ENCODE measurements around the gene ASCL5.

ASCL5 gene

DNA sequence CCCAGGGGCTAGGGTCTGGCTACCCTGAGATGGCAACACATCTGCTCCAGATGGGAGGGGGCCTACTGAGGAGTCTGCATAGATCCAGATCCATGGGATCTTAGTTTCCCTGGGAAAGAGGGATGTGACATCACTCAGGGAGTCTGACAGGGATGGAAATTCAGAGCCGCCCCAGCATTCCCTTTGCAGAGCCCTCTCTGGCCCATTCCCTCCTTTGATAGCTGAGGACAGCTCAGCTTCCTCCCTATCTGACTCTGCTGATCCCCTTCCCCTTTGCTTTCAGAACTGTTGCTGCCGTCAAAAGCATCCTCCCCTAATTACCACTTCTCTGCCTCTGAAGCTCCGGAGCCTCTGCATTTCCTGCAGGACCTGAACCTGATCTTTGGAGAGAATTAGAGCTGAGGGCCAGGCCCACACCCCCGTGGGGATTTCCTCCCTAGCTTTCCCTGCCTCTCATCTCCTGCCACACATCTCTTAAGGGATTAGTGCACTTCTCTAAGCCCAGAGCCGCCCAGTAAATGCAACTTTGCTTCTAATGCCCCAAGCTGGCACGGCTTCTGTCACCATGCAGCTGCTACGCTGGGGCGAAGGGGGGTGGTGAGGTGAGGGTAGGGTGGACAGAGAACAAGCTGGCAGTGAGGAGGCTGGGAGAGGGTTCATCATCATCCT, 9.5 kb upstream of the ASCL5 start:
- no peak for DNase-seq (ENCODE audit: low spot score)

DNA sequence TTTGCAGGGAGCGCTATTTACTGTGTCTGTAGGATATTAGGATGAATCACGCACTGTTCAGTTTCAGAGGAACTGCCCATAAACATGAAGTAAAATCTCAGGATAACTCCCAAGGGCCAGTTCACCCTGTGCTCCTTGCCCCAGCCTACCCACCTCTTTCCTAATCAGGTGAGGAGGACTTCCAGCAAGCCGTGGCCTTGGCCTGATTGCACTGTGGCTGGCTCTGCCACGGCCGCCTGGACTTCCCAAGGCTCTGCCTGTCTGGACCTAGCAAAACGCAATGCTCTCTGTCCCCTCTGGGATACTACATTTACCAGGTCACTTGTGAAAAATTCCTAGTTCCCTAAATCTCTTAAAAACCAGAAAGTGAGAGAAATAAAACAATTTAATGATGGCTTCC, 7.4 kb upstream of the ASCL5 start:
- no peak for DNase-seq (ENCODE audit: low spot score)

DNA sequence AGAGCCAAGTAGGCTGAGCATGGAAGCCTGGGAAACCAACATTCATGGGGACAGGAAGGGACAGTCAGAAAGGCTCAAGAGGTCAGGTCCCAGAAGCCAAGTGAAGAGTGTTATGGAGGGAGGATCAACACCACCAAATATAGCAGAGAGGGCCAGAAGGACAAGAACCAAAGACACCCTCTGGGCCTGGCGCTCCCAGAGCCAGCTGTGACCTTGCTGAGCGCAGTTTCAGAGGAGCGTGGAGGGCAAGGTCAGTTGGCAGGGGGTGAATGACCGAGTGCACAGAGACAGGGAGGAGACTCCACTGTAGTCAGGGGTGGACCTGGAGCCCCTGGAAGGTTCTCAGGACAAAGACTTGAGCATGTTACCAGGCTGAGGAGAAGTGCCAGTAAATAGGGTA, 4.4 kb upstream of the ASCL5 start:
- no peak for DNase-seq (ENCODE audit: low spot score)

DNA sequence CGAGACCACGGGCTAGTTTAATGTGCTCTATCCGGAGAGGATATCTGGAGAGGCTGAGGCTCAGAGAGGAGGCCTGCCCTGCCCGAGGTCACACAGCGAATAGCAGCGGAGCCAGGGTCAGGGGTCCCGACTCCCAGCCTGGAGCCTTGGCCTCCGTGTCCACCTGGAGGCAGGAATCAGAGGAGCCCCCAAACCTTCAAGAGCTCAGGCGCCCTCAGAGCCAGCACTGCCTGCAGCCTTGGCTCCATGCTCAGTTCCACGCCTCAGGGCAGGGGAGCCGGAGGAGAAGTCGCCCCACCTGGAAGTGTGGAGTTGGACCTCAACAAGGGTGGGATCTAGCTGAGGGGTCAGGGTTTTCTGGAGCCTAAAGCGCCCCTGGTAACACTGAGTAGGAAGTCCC, 2.0 kb upstream of the ASCL5 start:
- DNase-seq (ENCODE audit: low spot score), result no peak

DNA sequence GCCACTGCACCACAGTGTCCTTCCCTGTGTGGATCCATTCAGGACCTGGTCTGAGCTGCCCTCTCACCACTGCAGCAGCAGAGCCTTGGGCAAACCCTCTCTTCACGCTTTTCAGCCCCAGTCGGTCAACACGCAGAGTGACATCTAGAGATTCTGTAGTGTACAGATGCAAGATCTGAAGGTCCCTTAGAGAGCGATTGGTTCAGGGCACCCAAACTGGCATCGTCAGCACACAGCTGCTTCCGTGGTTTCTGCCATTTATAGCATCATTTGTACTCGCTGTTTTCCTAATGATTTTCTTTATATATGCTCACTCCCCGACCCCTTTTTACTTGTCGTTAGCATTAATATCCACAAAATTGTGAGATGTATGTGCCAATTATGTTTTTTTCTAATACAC, 1.5 kb upstream of the ASCL5 start:
- no peak for DNase-seq (ENCODE audit: low spot score)

DNA sequence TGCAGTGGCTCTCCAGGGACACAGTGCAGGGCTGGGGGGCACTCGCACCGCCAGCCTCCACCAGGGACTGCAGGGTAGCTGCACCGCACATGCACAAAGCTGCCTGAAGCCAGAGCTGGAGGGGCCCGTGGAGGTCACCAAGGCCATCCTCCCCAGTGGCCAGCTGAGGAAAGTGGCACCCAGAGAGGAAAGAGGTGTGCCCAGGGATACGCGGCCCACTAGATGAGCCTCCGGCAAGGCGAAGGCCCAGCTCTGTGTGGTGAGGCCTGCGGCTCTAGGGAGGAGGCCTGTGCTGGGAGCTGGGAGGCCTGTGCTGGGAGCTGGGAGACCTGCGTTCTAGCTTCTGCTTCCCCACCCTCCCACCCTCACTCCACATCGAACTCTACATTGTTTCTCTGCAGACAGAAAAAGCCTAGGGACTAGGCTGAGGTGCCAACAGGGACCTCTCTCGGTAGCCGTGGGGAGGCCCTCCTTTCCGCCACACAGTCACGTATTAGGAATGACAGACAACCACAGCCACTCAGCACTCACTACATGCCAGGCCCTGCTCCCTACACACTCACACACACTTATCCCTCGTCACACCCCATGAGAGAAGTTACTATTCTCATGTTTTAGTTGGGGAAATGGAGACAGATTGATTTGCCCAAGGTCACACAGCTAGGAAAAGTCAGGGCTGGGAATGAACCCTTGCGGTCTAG, 921 bp upstream of the ASCL5 start:
- DNase-seq (ENCODE audit: low spot score), result no peak

DNA sequence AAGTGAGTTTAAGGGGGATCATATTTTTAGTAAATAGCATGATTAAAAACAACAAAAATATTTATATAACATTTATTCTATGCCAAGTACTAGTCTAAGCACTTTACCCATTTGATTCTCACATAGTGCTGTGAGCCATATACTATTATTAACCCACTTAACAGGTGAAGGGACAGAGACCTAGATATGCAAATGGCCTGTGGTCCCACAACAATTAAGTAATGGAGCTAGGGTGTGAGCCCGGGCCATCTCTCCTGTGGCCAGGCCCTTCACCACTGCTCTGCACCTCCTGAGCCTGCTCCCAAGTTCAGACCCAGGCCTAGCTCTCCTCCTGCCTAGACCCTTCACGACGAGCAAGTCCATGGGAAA, 537 bp downstream of the ASCL5 start:
- DNase-seq (ENCODE audit: low spot score), result no peak

DNA sequence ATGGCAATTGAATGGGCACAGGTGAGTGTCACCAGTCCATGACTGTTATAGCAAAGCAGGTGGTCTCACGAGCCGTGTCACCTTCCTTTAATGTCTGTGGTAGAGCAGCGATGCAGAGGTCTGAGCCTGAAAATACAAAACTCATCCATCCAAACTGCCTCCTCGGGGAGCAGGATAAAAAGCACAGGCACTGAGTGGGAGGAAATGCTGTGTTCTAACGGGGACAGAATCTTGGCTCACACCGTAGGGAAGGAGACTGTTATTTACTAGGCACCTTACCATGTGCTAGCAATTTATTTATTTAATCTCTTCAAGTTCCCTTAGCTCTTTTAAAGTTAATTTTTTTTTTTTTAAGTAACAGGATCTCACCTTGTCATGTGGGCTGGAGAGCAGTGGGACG, 1.2 kb downstream of the ASCL5 start:
- DNase-seq (ENCODE audit: low spot score), result no peak

DNA sequence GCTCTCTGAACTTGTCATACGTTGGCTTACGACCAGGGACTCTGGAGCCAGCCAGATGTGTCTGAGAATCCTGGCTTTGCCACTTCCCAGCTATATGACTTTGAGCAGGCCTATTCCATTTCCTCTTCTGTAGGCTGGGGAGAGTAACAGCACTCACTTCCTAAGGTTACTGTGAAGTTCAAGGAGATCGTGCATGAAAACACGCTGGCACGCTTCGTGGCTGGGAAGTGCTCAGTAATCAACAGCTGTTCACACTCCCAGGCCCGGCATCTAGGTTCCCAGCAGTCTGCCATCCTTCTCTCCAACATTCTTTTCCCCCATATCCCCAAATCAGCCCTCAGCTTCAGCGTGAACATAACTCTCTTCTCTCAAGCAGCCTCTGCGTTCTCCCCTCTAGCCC, 2.0 kb downstream of the ASCL5 start:
- no peak for DNase-seq (ENCODE audit: low spot score)

DNA sequence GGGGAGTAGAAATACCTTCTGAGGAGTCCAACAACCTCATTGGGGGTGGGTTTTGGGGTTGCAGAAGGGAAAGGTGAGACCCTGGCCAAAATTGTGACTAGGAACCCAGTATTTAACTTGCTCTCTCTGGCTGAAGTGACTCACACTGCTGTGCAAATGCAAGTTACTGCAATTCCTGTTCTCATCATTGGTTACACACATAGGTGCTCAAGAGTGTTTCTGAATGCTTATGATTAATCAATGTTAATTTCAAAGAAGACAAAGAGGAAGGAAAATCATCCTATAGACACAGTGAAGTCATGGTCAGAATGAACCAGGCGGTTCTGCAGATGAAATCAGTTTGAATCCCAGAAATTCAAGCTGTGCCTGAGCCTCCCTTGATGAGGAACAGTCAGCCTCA, 3.1 kb downstream of the ASCL5 start:
- DNase-seq (ENCODE audit: low spot score), result no peak

DNA sequence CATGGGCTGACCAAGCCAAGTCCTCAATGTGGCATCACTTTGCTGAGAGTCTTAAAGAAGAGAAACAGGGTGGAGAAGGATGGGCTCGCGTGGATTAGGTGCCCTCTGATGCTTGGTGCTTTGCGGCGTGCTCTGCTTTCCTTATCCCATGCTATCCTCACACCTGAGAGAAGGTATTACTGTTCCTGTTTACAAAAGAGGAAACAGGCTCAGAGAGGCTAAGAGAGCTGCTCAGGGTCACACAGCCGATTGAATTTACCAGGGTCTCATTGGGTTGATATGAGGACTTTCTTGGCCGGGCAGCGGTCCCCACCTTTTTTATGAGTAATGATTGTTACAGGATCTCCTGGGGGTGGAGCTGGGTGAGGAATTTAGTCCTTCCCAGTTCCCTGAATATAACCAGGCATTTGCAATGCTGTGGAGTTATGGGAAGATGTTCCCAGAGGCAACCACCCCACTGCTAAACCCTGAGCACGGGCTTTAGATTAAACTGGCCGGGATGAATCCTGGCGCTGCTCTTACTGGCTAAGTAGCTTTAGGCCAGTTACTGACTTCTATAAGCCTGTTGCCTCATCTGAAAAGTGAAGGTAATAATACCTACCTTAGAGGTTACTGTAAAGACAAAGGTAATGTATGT, 4.5 kb downstream of the ASCL5 start:
- no peak for DNase-seq (ENCODE audit: low spot score)

DNA sequence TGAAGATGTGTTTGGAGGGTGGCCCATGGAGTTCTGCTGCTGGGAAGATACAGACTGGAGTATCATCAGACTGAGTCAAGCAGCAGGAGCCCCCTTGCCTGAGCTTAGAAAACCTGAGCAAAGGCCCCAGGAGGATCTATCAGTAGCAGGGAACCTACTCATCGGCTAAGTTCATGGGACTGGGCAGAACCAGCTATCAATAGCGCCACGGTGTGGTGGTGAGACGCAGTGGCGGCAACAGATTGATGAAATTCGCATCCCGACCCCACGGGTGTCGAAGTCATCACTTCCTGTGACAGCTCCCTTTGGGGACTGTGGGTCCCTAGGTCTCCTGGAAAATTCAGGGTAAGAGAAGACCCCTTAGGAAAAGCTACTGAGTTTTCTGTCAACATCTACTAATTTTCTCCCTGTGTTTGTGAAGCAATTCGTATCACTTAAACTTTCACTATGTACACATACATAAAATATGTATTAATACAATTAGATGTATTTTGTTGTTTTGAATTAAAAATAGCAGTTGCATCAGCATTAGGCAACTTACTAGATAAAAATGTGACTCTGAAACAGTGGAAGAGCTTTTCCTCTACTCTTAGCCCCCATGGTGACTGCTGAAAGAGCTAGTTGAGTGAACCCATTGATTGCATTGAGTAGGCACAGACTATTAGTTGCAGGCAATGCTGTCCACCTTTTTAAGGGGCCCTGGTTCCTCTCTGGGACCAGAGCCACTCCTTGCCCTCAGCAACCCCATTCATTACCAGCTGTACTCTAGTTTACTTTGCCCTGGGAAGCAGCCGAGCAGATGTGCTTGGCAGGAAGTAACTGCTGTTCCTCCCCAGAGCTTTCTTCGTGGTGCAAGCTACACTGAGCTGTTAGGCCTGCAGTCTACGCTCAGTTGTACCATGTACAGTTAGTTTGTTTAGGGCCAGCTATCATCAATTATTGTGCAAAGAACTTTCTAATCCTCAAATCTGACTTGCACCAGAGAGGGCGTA, 7.5 kb downstream of the ASCL5 start:
- peak; percentile 59 for DNase-seq (ENCODE audit: low spot score)

DNA sequence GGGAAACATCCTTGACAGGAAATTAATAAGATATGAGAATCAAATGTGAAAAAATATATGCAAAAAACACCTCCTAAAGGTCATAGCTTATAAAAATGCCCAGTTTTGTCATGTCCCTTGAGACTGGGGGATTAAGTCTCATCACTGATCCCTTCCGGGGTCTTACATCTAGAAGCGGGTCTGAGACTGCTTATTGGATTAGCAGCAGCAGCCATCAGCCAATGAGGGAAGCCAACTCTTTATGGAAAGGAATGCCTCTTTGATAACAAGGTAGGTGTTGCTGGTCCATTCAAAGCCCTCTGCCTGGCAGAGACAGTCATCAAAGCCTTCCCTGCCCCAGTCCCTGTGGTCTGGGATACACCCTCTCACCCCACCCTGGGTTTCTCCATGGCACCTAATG, 10.9 kb downstream of the ASCL5 start:
- DNase-seq (ENCODE audit: low spot score), result no peak

DNA sequence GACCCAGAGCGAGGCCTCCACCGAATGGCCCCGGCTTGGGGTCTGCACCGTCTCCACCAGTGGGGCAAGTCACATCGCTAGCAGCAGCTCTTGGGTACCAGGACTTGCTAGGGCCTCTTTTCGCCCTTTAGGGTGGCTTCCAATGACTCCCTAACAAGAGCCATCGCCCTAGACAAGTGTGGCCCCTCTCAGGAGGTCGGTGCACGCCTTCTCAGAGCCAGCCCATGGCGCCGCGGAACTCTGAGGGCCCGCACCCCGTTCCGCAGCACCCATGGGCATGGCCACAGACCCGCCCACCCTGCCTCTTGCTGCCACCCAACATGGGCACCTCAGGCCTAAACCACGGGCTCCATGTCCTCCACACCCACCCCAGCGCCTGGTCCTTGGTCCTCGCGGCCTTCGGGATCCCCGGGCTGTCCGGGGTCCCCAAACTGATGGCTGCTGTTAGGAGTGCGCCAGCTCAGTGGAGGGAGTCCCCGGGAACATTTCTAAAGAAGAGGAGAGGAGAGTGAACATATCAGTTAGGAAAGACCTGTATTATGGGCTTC, 11.5 kb downstream of the ASCL5 start:
- DNase-seq (ENCODE audit: low spot score), result no peak

DNA sequence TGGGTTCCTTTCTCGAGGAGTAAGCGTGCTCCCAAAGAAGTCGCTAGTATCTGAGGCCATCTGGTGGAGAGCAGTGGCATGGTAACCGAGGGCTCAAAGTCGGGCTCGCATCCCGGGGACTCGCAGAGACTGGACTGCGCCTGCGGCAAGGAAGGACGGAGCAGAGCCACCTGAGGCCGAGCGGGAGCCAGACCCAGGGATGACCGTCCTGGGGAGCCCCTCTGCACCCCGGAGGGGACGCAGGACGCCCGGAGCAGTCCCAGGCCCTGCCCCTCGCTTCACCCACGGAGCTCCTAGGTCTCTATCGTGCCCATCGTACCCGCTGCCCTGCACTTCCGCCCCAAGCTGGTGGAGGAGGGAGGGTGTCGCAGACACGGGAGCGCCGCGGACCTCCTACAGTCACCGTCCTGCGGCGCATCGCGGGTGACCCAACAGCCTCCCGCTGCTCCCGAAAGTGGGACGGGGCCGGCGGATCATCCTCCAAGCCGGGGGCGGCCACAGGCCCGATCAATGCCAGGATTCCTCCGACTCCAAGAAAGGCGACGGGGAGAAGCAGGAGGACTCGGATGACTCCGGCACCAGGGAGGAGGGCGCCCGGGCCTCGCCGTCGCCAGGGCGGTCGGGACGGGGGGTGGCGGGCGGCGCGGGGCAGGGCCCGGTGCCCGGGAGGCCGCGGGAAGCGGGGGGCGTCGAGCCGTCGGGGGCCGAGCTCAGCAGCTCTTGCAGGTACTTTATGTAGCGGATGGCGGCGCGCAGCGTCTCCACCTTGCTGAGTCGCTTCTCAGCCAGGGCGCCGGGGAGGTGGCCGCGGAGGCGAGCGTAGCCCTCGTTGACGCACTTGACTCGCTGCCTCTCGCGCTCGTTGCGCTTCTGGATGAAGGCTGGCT, 12.5 kb downstream of the ASCL5 start:
- peak; percentile 94 for DNase-seq (ENCODE audit: low spot score)

DNA sequence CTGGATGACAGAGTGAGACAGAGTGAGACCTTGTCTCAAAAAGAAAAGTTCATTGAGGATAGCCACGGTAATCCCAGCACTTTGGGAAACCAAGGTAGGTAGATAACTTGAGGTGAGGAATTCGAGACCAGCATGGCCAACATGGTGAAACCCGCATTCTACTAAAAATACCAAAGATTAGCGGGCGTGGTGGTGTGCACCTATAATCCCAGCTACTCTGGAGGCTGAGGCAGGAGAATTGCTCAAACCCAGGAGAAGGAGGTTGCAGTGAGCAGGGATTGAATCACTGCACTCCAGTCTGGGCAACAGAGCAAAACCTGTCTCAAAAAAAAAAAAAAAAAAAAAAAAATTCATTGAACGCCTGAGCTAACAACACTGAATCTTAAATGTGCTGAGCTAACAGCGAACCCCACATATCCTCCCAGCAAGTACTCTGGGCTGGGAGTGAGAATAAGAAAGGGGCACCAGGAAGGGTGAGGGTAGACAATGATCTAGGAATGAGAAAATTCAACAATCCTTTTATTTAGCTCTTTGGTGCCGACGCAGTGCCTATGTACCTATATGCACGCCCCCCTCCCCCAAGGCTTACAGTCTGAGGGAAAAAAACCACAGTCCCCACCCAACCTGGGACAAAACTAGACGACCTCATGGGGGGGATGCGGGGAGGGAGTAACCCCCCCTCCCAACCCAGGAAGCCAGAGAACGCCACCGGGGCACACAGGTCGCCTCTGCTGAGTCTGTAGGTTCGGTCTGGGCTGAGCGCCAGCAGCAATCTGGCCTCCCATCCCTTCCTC, 13.3 kb downstream of the ASCL5 start:
- DNase-seq (ENCODE audit: low spot score), result no peak

DNA sequence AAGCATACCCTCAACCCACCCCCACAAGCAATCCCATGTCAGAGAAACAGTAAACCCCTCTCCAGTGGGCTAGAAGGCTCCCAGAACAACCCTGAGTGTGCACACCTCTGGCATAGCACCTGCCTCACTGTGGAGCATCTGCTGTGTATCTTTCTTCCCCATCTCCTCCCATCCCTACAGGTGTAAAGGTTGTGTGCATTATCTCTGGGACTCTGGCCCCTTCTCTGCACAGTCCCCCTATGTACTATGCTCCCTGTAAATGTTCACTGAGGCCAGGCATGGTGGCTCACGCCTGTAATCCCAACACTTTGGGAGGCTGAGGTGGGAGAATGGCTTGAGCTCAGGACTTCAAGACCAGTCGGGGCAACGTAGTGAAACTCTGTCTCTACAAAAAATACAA, 14.1 kb downstream of the ASCL5 start:
- no peak for DNase-seq (ENCODE audit: low spot score)

DNA sequence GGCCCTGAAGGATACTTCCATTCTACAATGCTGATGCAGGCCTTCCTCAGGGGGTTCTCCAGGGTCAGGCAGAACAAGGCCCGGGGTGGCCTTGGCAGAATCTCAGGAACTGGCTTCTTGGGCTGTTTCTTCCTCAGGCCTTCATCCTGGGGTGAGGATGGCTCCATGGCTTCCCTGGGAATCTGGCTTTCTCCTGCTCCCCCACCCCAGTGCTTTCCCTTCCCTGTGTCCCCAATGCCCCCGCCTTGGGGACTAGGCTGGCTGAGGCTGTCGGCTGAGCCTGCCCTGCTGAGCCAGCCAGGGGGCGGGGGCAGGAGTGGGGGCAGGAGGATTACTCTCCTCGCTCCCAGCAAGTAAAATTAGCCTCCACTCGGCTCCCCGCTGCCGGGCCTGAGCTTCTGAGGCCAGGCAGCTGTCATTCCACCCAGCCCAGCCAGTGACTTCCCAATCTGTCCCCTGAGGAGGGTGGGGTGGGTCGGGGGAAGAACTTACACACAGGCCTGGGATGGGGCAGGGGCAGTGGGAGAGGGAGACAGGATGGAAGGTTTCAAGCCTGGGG, 14.7 kb downstream of the ASCL5 start, which contains the start of gene CACNA1S:
TSS of gene CACNA1S (minus strand) at position 254 of the 559 bp plus-strand sequence. CDS start at position 167, 87 bp downstream.
- no peak for DNase-seq (ENCODE audit: low spot score)

DNA sequence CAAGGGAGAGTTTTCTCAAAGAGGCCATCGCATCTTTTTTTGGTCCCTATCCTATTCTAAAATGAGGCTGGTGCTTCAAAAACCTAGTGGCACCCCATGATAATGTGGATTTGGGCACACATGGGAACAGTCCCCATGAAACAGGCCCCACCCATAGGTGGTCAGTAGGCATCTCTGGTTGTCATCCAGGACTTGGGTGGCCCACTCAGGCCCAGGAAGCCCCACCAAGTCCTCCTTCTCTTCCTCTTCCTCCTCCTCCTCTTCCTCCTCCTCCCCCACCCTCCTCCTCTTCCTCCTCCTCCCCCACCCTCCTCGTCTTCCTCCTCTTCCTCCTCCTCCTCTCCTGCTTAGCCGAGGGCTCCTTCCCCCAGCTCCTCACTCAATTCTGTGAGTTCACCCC, 15.3 kb downstream of the ASCL5 start:
- DNase-seq (ENCODE audit: low spot score), result no peak

DNA sequence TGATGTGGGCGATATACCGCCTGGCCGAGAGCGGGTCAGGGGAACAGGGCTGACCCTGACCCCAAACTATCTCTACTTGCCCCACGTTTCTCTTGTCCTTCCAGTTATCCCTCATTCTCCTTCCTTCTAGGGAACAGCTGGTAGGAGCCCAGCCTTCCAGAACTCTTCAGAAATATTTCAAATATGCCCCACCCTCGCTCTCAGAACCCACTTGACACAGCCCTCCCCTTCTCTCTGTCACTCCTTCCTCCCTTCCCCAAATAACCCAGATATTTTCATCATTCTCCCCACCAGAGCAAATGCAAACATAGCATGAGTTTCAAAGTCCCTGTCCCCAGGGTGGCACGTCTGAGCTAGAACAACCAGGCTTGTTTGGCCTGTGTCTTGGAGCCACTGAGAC, 15.8 kb downstream of the ASCL5 start:
- no peak for DNase-seq (ENCODE audit: low spot score)
